Heart left ventricle (tissue), 13 donors: ENCODE data around the gene MUCL3.

ENCODE experiments used
- CTCF ChIP-seq, 12 donors: fragments of 200-600 bp; sonication (generic) in 4 of 12; IDR thresholded peaks; one replicate each; pipeline versions ENCODE4 v1.5.0 to v1.8.0; 2018 to 2022; ENCODE audit warnings: antibody characterized with exemption in 12 of 12, mild to moderate bottlenecking in 5 of 12
- POLR2A ChIP-seq, 2 donors: fragments of 450-650 bp; IDR thresholded peaks; one replicate each; pipeline ENCODE4 v1.6.1; 2017; ENCODE audit warnings: antibody characterized with exemption in 2 of 2, mild to moderate bottlenecking in 2 of 2, moderate library complexity in 2 of 2
- donor health status: ischemic (EF 13 %, LVEDD 7.1; RV severe dilation, severe dysfunction).
- donor health status: DM: no; HTN: yes; CAD: no.
- donor health status: DM: no; HTN: no; CAD: no.
- donor health status: ischemic (EF 25% LVEDD 6.9; RV normal size, moderate dysfunction).
- donor health status: ischemic (EF 25% LVEDD 5.7; RV mildly dilated, moderate dysfunction).
- donor health status: ischemic (EF 35%, LVEDD 5.7; RV mildly dilated, moderate dysfunction).
- donor health status: nonischemic (EF 11% LVEDD 7.7; RV severe dilation, severe dysfunction).
- donor health status: DM: yes; HTN: yes; CAD: no.
- donor health status: PGD.
- donor health status: ischemic (EF 29% LVEDD 5.4; RV normal size, mild dysfunction).
- donor health status: nonischemic (EF 23%, LVEDD 6.1; RV moderate dilation, normal function).

- TF ChIP-seq CTCF (IDR thresholded peaks at IDR 0.05): no peak
- TF ChIP-seq POLR2A (IDR thresholded peaks at IDR 0.05): no peak
Measured at GRCh38 chr6:30962716-30963115, 21.9 kb downstream of the MUCL3 start.
